Fibroblast of the conjunctiva (primary cell): ENCODE results near the gene GAS6.
"Not testable (repeated sequence)": the region's sequence is repeated elsewhere in the genome, so short reads cannot be mapped to it uniquely, and the experiment has no call there.

Experiments
- DNase-seq: peaks from one replicate; pipeline ENCODE4 v3.0.0-alpha.2; 2010; ENCODE audit warnings: low read depth

GAS6 gene

DNA sequence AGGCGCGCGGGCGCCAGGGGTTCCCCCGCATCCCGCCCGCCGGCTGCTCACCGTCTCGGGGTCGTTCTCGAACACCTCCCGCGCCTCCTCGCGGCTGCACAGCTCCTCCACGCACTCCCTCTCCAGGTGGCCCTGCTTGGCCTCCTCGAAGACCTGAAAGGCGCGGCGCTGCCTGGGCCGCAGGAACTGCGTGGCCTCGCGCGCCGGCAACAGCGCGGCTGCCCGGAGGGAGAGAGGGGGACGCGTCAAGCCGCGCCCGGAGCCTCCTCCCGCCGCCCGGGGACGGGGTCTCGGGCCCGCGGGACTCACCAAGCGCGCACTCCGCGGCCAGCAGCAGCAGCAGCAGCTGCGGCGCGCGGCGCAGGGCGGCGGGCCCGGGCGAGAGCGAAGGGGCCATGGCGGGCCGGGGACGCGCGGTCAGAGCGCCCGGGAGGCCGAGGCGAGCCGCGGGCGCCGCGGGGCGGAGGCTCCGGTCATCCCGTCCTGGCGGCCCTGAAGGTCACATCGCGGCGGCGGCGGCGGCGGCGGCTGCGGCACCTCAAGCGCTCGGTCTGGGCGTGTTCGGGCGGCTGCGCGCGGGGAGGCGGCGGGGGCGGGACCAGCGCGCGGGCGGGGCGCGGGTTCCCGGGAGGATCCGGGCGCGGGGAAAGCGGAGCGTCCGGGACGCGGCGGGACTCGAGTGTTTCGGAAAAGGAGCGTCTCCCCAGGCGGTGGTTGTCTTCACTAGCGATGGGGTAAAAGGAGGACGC is at the start of gene GAS6:
TSS of gene GAS6 (minus strand) at position 553 of the 749 bp plus-strand sequence. CDS start at position 397, 156 bp downstream.
- DNase-seq: no peak

DNA sequence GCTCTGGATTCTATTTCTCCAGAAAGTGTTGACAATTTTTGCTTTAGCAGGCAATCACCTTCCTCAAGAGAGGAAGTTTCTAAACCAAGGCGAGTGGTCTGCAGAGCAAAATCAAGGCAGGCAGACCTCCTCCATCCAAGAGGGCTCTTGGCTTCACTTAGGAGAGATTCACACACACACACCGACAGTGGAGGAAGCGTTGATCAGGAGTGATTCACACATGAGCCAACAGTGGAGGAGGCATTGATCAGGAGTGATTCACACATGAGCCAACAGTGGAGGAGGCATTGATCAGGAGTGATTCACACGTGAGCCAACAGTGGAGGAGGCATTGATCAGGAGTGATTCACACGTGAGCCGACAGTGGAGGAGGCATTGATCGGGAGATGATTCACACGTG is 49.5 kb upstream of the GAS6 start:
- not testable (repeated sequence) for DNase-seq

DNA sequence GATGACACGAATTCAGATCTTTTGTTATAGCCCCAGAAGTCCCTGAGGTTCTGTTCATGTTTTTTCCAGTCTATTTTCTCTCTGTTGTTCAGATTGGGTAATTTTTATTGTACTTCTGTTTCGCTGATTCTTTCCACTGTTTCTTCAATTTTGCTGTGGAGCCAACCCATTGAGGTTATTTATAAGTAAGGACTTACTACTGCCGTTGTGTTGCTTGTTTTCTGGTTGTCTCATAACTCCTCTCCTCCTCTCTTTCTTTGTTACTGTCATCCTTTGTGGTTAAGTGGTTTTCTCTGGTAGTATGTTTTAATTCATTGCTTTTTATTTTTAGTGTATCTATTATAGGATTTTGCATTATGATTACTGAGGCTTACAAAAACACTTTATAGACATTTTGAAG is 48.7 kb upstream of the GAS6 start:
- DNase-seq: no peak

DNA sequence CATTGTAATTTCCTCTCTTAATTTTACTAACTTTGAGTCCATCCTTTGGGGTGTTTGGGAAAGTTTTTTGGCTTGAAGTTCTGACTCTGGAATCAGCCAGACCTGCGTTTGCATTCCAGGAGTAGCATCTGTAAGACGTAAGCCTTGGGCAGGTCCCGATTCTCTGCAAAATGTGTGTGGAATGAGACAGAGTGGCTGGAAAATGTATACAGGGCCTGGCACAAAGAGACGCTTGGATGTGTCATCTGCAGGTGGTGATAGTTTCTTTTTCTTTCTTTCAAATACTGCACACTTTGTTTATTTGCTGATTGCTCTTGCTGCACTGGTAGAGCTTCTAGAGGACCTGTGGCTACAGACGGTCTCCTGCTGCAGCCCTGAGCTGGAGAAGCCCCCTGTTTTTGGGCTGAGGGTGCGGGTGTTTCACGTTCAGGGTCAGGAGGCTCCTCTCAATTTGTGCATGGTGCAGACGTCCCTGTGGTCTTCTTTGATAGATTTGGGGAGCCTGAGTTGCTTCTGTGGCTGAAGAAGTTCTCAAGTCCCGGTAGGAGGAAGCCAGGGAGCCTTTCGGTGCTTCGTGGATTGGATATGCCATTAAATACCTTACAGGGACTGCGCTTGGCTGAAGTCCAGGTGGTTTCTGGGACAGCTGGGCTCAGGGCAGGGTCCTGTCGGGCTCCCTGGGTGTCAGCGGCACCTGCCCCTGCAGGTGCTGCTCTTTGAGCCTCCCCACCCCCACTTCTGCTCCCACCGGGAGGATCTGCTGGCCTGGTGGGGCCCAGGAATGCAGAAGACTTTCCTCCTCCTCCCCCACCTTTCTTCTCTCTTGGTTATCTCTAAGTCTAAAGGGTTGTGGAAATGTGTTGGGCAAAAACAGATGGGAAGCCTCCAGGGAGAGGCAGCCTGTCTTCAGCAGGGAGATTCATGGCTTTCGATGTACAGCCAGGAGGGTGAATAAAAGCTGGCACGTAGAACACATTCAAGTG is 44.0 kb upstream of the GAS6 start:
- no peak for DNase-seq

DNA sequence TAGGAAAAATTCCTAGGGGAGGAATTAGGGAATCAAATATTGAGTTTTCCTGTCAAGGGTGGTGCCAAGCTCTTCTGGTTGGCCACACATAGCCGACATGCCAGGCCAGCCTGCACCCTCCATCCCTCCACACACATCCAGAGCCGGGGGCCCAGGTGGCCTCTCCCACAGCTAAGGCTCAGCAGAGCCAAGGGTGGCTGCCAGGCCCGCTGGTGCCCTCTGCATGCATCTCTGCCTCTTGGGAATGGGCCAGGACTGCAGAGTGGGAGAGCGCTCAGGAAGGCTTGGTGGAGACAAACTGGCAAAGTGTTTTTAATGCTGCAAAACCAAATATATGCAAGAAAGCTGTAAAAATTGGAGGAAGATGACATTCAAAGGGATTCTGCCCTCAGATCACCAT is 42.7 kb upstream of the GAS6 start:
- DNase-seq: no peak

DNA sequence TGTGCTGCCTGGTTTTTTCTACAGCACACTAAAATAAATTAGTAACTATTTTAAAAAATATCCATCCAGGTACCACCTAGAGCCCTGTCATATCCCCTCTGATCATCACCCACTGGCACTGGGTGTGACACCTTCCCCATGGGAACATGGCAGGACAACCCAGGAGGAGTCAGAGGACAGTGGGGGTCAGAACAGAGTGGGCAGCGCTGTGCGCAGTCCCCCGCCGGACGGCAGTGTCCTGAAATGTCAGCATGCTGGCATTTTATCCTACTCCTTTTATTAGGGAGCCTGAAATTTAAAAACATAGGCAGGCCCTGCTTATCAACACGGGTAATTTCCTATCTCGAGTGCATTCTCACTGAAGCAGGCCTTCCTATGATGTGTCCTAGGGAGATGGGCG is 42.1 kb upstream of the GAS6 start:
- DNase-seq: no peak

DNA sequence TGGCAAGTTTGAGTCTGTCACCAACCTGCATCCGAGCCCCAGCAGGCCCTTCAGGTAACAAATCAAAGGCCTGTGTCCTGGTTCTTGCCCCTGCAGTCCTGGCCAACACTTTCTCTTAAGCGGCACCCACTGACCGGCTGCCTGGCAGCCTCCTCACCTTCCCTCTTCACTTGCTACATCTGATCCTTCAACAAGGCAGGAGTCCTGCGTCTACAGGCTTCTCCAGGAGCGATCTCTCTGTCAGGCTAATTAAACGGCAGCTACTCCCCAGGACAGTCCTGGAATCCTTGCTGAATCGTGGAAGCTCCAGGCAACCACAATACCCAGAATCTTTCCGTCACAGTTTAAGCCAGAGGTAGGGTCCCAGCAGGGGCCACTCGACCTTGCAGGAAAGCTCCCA is 41.1 kb upstream of the GAS6 start:
- no peak for DNase-seq

DNA sequence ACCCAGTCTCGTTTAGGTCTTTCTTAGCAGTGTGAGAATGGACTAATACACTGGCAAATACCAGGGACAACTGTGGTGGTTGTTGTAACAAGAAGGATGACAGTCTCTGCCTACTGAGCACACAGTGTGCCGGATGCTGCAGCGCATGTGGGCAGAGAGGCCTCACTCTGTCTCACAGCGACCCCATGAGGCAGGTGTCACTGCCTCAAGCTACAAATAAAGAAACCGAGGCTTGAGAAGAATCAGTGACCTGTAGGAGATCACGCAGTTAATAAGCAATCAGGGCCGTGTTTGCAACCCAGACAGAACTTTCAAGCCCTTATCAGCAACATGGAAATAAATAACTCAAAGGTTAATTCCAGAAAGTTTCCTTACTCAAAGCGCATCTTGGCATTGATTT is 40.5 kb upstream of the GAS6 start:
- no peak for DNase-seq

DNA sequence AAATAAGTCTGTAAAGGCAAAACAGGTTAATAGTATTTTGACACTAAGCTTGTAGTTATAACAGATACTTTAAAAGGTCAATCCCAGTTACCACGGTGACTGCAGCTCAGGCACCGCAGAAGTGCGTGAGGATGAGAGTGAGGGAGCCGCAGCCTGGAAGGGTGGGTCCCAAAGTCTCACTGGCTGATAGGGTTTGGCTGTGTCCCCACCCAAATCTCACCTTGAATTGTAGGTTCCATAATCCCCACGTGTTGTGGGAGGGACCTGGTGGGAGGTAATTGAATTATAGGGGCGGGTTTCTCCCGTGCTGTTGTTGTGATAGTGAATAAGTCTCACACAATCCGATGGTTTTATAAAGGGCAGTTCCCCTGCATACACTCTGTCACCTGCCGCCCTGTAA is 40.0 kb upstream of the GAS6 start:
- no peak for DNase-seq

DNA sequence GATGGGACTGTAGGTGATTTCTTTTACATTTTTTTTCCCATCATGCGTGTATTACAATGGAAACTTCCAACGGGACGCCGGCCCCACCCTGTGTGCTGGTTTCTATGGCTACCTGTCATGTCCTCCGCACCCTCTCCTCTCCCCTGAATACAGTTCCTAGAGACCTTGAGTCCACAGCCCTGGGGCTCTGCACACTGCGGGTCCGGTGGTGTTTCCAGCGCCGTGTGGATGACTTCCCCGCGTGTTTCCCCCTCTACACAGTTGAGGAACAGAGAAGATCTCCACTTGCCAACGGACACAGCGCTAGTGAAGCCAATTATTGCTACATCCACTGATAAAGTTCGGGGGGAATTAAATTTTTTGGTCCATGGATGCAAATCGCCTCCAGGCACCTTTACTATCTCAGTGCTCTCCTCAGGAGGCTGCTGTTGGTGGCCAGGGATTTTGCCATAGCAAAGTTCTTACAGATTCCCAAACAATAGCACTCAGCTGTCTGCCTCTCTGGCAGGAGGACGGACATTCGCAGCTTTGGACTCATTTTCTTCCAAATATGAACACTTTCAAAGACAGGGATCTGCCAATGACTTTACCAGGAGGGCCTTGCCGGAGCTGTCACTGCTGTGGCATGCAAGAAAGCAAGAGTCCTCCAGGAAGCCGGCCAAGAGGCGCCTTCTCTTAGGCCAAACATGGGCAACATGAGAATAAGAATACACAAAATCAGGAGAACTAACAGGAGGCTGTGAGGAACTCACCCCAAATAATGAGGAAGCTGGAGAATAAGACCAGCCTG is 39.3 kb upstream of the GAS6 start:
- no peak for DNase-seq

DNA sequence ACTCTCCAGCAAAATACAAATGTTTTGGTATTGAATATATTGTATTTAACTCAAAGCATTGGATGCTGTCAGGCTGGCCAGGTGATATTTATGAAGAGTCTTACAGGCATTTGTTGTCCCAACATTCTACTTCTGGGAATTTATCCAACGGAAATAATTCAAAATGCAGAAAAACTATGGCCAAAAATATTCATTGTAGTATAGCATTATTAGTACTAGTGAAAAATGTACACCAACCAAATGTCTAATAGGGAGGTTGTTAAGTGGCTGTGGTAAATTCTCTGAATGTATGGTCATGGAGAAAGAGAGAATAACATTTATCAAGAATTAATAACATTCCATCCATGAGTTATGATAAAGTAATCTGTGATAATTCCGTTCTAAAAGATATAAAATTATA is 38.6 kb upstream of the GAS6 start:
- DNase-seq: no peak

DNA sequence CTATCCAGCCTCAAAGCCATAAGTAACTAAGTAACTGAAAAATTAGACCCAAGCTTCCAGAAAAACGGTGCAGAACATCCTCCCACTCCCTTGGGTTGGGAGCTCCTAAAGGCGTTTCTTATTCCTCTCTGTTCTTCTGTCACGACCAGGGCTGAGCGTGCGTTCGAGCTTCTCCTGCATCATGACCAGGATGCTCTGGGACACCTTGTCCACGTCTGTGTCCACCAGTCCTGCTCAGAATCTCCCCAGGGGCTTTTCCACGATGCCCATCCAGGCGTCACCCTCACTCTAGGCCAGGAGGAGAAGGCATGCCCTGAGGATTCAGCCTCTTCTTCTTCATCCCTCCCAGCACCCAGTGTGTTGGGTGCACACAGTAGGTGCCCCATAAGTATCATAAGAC is 37.8 kb upstream of the GAS6 start:
- DNase-seq: no peak

DNA sequence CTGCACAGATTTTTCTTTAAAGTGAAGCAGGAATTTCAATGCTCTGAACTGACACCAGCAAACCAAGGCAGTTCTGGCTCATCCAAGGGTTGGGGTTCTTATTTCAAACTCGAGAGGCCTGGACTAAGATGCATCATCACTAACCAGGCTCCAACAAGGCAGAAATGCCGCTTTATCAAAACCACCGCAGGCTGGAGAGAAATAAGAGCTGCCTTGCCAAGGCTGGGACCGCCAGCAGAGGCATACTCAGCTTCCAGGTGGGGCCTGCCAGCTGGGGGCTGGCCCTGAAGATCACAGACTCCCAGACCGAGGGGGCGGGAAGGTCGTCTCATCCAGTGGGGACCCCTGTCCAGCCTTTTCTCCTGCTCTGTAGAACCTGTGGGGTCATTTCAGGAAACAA is 37.4 kb upstream of the GAS6 start:
- DNase-seq: no peak

DNA sequence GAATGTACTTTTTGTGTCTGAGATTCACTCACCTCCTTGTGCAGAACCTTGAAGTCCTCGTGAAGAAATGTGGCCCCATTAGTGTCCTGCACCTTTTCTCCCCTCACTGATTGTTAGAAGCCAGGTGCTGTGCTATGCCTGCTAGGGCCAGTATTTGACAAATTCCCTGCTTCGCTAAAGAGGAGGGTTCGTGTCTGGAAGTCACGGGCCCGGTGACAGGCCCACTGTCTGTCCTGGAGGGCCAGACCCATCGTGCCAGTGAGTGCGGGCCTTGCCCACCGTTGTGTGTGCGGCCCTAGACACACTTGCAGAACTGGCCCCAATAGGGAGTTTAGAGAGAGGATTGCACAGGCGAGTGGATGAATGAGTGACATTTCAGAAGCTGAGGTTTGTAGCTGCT is 36.8 kb upstream of the GAS6 start:
- no peak for DNase-seq

DNA sequence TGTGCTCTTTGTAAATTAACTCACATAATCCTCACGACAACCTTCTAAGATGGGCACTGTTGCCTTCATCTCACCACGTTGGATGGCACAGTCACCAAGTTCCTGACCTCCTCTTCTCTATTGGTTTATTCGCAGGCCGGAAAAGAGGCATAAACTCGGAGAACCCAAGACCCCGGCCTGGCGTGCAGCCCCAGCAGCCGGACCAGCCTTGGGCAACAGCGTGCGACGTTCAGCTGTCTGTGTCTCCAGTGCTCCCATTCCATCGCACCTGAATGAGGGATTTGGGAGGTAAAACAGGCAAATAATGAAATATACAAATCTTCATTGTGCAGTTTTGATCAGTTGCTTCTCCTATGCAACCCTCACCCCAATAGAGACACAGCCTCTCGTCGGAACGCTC is 34.5 kb upstream of the GAS6 start:
- DNase-seq: no peak

DNA sequence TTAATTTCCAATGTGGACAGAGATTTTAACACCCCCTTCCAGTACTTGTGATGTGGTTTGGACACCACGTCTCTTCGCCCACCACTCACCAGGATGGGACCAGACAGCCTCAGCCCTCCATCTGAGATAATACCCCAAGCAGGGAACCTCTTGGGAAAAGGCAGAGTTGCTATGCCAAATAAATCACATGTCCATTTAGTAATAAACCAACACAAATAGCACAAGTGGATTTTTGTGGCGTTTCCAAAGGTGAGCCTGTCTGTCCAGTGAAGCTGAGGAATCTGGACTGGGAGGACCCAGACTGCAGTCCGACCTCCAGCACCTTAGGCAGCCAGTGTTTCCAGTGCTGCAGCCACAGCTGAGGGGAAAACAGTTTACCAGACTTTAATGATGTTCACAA is 34.1 kb upstream of the GAS6 start:
- no peak for DNase-seq

DNA sequence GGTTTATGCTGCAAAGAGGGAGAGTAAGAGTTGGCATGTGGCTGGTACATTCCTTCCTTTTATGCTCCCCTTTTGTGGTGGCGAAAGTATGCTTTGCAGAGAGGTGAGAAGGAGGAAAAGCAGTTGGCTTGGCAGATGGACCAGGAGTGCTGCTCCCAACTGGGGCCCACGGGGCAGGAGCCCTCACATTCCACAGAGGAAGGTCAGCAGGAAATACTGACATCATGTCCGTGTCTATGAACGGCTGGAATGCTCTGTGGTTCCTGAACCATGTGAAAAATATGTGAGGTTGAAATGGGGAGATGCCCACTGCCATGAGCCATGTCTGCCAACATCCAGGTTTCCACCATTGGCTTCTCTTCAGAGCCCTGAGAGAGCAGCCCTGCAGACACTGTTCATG is 33.3 kb upstream of the GAS6 start:
- peak; percentile 33 for DNase-seq

DNA sequence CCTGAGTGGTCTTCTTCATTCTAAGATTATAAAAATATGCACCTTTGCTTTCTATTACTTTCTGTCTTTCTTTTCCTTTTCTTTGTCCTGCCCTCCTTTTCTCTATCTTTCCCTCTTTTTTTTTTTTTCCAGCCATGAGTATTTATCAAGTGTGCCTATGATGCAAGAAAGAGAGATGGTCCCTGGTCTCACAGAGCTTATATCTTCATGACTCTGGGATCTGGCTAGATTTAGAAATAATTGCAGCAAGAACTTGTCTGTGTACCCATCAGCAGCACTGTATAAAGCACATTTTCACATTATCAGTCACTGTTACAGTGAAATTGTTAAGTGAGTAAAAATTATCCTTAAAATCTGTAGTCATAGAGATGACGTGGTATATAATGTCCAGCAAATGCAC is 31.6 kb upstream of the GAS6 start:
- DNase-seq: no peak

DNA sequence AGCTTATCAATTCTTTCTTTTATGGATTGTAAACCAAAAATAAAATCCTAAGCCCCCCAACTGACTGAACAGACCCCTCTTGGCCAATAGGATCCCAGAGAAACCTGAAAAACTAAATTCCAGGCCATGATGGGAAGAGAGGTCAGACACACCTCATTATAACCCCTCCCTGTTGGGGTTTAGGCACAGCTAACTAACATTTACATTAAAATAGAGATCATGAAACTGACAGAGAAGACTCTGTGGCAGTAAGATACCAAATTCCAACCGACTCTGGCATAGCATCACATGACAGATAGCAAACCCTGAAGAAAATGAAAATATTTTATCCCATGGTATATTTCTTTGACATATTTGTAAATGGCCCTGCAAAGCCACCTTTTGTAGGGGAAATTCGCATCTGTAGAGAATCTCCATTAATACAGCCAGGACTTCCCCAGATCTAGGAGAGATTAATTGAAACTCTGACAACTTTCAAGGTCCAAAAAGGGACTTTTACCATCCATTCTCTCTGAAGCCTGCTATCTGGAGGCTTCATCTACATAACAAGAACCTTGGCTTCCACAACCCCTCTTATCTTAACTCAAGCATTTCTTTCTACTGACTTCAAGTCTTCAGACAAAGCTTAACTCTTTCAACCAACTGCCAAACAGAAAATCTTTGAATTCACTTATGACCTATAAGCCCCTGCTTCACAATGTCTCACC is 27.1 kb upstream of the GAS6 start:
- no peak for DNase-seq

DNA sequence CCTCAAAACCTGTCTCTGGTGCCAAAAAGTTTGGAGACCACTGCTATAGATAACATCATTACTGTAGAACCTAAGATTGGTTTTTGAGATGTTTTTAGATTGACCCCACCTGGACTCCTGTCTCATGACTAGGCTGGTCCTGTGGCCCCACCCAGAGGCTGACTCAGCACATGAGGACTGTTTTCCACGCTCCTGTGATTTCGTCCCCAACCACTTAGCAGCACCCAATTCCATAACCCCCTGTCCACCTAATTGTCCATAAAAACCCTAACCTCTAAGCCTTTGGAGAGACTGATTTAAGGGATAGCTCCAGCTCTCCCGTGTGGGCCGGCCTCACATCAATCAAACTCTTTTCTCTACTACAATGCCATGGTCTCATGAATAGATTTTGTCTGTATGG is 25.6 kb upstream of the GAS6 start:
- DNase-seq: no peak

DNA sequence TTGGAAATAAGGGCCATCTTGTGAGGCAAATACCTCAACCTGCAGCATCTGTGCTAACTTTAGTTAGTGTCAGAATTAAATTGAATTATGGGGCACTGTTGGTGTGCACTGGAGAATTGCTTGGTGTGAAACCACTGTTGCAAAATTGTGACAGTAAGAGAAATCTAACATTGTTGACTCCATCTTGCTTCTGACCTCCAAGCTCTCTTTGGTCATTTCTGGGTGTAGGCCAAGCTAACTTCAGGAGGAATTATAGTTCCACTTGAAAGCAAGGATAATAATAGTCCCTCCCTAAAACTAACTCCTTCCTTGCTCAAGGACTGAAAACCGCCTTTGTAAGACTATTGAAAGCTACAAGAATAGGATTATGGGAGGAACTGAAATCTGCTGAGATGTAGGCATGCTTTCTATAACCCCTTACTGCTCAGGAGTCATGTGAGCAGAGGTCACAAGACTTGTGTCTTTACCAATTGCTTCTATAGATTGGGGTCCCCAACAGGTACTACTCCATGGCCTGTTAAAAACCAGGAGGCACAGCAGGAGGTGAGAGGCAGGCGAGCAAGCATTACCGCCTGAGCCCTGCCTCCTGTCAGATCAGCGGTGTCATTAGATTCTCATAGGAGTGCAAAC is 24.9 kb upstream of the GAS6 start:
- DNase-seq: no peak
